HFFc6 (cell line): ENCODE measurements around the gene LRP1B. TPM values are rescaled to one million over a fixed set of nuclear protein-coding genes. Genes with fewer than 3 reads are reported as not detected.

Experiments used
- DNase-seq: peaks from one replicate; pipeline ENCODE4 v3.0.0-alpha.2; 2018
- H3K27ac Mint-ChIP-seq: 2 replicates; pipeline ENCODE4 v1.8.0; 2020; ENCODE audit warnings: mild to moderate bottlenecking, mixed read lengths
- H3K27me3 Mint-ChIP-seq: 2 replicates; pipeline ENCODE4 v1.8.0; 2021; ENCODE audit warnings: mild to moderate bottlenecking, moderate library complexity, mixed read lengths; ENCODE audit not compliant: insufficient read depth
- H3K36me3 Mint-ChIP-seq: 2 replicates; pipeline ENCODE4 v1.8.0; 2021; ENCODE audit warnings: low read depth, mixed read lengths
- H3K4me1 Mint-ChIP-seq: 2 replicates; pipeline ENCODE4 v1.8.0; 2020; ENCODE audit warnings: low read depth, mixed read lengths
- H3K4me3 Mint-ChIP-seq: 2 replicates; pipeline ENCODE4 v1.8.0; 2020; ENCODE audit warnings: mild to moderate bottlenecking, moderate library complexity, mixed read lengths
- H3K9me3 Mint-ChIP-seq: 2 replicates; pipeline ENCODE4 v1.8.0; 2020; ENCODE audit warnings: mild to moderate bottlenecking, mixed read lengths
- total RNA-seq, 6 experiments: library from RNA; stranded (reverse); fragmentation: NEBNext Ultra II Directional; extraction: Animal tissue kit (Norgen Biotek cat#: 25700); gene quantifications; 2 replicates in 1 of 6; 3 replicates in 5 of 6; pipeline ENCODE4 v1.2.3, GENCODE V29; 2021
- TF ChIP-seq, protein P1 (sequence below): fragments of 200-600 bp; sonication (generic); IDR thresholded peaks from 2 replicates; pipeline ENCODE4 v1.5.0; 2021; ENCODE audit warnings: antibody characterized with exemption, mild to moderate bottlenecking

The LRP1B gene
- total RNA-seq, 6 experiments from 2014 or later = not detected

GRCh38 chr2:140842110-140842509, 1288.7 kb downstream of the LRP1B start:
- no peaks in the 10 kb centered on the region for H3K4me1 Mint-ChIP-seq
- H3K4me3 Mint-ChIP-seq = no peak overlapping the region
- H3K27me3 Mint-ChIP-seq = no peaks in the 10 kb centered on the region; the same call in 1 of the 2 replicates
- no peak for DNase-seq
- no peaks in the 10 kb centered on the region for H3K36me3 Mint-ChIP-seq
- no peak overlapping the region for H3K27ac Mint-ChIP-seq
- H3K9me3 Mint-ChIP-seq = peaks cover 11% of the 10 kb centered on the region; the same call in 1 of the 2 replicates
- TF ChIP-seq, protein P1, sequence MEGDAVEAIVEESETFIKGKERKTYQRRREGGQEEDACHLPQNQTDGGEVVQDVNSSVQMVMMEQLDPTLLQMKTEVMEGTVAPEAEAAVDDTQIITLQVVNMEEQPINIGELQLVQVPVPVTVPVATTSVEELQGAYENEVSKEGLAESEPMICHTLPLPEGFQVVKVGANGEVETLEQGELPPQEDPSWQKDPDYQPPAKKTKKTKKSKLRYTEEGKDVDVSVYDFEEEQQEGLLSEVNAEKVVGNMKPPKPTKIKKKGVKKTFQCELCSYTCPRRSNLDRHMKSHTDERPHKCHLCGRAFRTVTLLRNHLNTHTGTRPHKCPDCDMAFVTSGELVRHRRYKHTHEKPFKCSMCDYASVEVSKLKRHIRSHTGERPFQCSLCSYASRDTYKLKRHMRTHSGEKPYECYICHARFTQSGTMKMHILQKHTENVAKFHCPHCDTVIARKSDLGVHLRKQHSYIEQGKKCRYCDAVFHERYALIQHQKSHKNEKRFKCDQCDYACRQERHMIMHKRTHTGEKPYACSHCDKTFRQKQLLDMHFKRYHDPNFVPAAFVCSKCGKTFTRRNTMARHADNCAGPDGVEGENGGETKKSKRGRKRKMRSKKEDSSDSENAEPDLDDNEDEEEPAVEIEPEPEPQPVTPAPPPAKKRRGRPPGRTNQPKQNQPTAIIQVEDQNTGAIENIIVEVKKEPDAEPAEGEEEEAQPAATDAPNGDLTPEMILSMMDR = no peak

DNA sequence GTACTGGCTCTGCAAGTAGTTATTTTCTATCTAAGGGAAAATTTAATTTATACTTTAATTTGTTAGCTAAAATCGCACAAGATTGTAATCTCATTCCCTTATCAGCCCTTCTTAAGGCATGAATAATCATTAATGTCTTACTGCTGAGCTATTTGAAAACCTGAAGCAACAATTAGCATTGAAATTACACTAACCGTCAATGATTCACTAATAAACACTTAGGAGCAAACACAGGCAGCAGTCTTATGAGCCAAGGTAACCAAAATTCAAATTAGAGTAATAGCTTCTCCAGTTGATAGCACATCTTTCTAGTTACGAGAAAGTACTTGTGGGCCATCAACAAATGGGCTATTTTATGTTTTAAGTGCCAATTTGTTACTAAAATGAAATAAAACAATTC, 1289.7 kb downstream of the LRP1B start:
- Mint-ChIP-seq H3K36me3 (no peaks in the 10 kb centered on the region), H3K27ac (no peak overlapping the region), H3K9me3 (peaks cover 5% of the 10 kb centered on the region; the same call in 1 of the 2 replicates), H3K27me3 (no peaks in the 10 kb centered on the region; the same call in 1 of the 2 replicates), H3K4me1 (no peaks in the 10 kb centered on the region), H3K4me3 (no peak overlapping the region)
- TF ChIP-seq, protein P1 = no peak
- DNase-seq = no peak

DNA sequence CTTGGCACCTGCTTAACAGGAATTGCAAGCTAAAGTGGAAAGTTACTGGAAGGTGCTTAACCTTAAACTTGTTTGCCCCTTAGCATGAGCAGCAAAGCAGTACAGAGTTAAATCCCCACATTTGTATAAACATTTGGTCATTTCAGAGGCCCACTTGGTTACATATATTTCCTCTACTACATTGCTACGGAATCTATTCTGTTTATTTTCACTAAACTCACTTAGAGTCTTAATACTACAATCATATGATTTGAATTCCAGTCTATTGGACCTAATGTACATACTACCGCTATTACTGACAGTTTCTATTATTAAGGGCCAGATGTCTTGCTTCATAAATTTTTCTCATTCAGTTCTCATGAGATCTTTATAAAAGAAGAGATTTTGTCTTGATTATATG, 1294.0 kb downstream of the LRP1B start:
- no peaks in the 10 kb centered on the region for H3K27me3 Mint-ChIP-seq
- H3K9me3 Mint-ChIP-seq = peaks cover 2% of the 10 kb centered on the region; the same call in 1 of the 2 replicates
- no peak overlapping the region for H3K4me3 Mint-ChIP-seq
- TF ChIP-seq, protein P1 = no peak
- no peaks in the 10 kb centered on the region for H3K4me1 Mint-ChIP-seq
- no peaks in the 10 kb centered on the region for H3K36me3 Mint-ChIP-seq
- H3K27ac Mint-ChIP-seq = no peak overlapping the region
- no peak for DNase-seq

DNA sequence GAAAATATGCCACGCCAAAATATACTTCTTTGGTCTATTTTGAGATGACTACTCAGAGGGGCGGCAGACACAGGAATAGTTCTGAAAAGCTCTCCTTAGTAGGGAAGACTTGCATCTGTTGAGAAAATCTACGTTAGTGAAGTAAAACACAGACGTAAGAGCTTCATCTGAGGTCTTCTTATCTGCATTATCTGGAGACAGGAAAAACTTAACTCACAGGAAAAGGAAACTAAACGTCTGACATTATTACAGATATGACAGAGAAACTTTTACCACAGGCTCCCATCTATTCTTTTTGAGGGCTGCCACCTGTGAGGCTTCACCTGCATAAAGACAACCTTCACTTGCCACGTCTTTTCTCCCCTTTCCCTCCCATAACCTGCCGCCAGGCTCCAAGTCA, 1295.7 kb downstream of the LRP1B start:
- H3K27ac Mint-ChIP-seq = no peak overlapping the region
- H3K27me3 Mint-ChIP-seq = no peaks in the 10 kb centered on the region
- no peaks in the 10 kb centered on the region for H3K36me3 Mint-ChIP-seq
- H3K4me1 Mint-ChIP-seq = no peaks in the 10 kb centered on the region
- TF ChIP-seq, protein P1 = no peak
- no peak overlapping the region for H3K4me3 Mint-ChIP-seq
- peaks cover 14% of the 10 kb centered on the region for H3K9me3 Mint-ChIP-seq
- DNase-seq = no peak

GRCh38 chr2:140814141-140814540, 1316.7 kb downstream of the LRP1B start:
- H3K27me3 Mint-ChIP-seq = no peaks in the 10 kb centered on the region
- no peak overlapping the region for H3K4me3 Mint-ChIP-seq
- no peak for DNase-seq
- H3K4me1 Mint-ChIP-seq = no peaks in the 10 kb centered on the region
- H3K27ac Mint-ChIP-seq = no peak overlapping the region
- H3K36me3 Mint-ChIP-seq = no peaks in the 10 kb centered on the region
- peaks cover 18% of the 10 kb centered on the region for H3K9me3 Mint-ChIP-seq
- TF ChIP-seq, protein P1 = no peak

DNA sequence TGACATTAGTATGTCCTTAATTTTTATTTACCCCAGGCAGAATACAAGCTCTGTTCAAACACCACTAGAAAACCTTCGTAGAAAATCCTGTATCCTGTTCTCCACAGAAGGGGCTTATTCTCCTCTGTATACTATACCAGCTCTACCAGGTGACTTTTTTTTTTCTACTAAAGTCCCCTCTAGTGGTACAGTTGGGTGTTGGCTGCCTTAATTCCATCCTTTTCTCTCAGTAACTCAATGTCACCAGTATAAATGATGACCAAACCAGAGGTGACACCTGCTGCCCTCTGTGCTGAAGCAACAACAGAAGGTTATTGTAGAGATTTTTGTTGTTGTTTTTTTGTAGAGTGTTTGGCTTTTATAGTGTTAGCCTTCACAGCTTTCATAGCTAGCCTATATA, 1322.0 kb downstream of the LRP1B start:
- peaks cover 9% of the 10 kb centered on the region for H3K9me3 Mint-ChIP-seq
- H3K36me3 Mint-ChIP-seq = no peaks in the 10 kb centered on the region
- H3K4me1 Mint-ChIP-seq = no peaks in the 10 kb centered on the region
- no peak overlapping the region for H3K27ac Mint-ChIP-seq
- no peak for DNase-seq
- H3K4me3 Mint-ChIP-seq = no peak overlapping the region
- TF ChIP-seq, protein P1 = no peak
- H3K27me3 Mint-ChIP-seq = no peaks in the 10 kb centered on the region
